Transverse colon (tissue), 4 donors: ENCODE measurements around the gene SDK1. TPM values are rescaled to one million over a fixed set of nuclear protein-coding genes. Genes with fewer than 3 reads are reported as not detected.

Experiments used
- DNase-seq: peaks from one replicate; pipeline ENCODE4 v3.0.0-alpha.2; 2019
- H3K27ac ChIP-seq, 4 donors: fragments of 200-600 bp; sonication (generic); 2 replicates each; pipeline ENCODE4 v1.5.1; 2016 to 2018; ENCODE audit warnings: inconsistent platforms in 4 of 4
- H3K27me3 ChIP-seq: fragments of 200-600 bp; sonication (generic); 2 replicates; pipeline ENCODE4 v1.5.1; 2017; ENCODE audit warnings: inconsistent platforms
- H3K36me3 ChIP-seq, 4 donors: fragments of 200-600 bp; sonication (generic); 2 replicates each; pipeline ENCODE4 v1.5.1; 2017 to 2019; ENCODE audit warnings: inconsistent platforms in 4 of 4
- H3K4me1 ChIP-seq, 4 donors: fragments of 200-600 bp; sonication (generic); 2 replicates each; pipeline ENCODE4 v1.5.1; 2017 to 2020; ENCODE audit warnings: inconsistent platforms in 4 of 4
- H3K4me3 ChIP-seq, 4 donors: fragments of 200-600 bp; sonication (generic); 1 replicate in 1 of 4; 2 replicates in 3 of 4; pipeline versions ENCODE4 v1.5.1 to v1.6.1; 2017 to 2019; ENCODE audit warnings: inconsistent platforms in 4 of 4
- H3K9me3 ChIP-seq, 2 donors: fragments of 200-600 bp; sonication (generic); 2 replicates each; pipeline ENCODE4 v1.5.1; 2017 to 2019; ENCODE audit warnings: inconsistent platforms in 2 of 2
- CTCF ChIP-seq, 5 experiments: fragments of 200-600 bp in 3 of 5; fragments of 450-650 bp in 2 of 5; sonication (generic) in 3 of 5; IDR thresholded peaks; 1 replicate in 2 of 5; 2 replicates in 3 of 5; pipeline ENCODE4 v1.5.1; 2016 to 2017; ENCODE audit warnings: antibody characterized with exemption in 5 of 5, inconsistent platforms in 3 of 5, mild to moderate bottlenecking in 2 of 5, moderate library complexity in 1 of 5
- EP300 ChIP-seq: sonication (generic); formaldehyde crosslinking; IDR thresholded peaks from one replicate; pipeline ENCODE4 v1.6.1; 2017; ENCODE audit warnings: antibody characterized with exemption, low read depth
- POLR2A ChIP-seq: fragments of 450-650 bp; IDR thresholded peaks from one replicate; pipeline ENCODE4 v1.6.1; 2016; ENCODE audit warnings: antibody characterized with exemption, mild to moderate bottlenecking, moderate library complexity
- POLR2AphosphoS5 ChIP-seq, 3 donors: sonication (generic); formaldehyde crosslinking; IDR thresholded peaks; one replicate each; pipeline ENCODE4 v1.6.1; 2016; ENCODE audit warnings: antibody characterized with exemption in 3 of 3
- WGBS, 2 donors: methylation state at CpG; one replicate each; pipeline ENCODE4 v1.1.5; 2018; ENCODE audit warnings: low coverage in 1 of 2; 5-methylcytosine and 5-hydroxymethylcytosine counted together
- in situ Hi-C, 4 donors: fragments of 200-750 bp; cut with MboI; loops; one replicate each; pipeline versions ENCODE4 v1.15.0 to v1.15.1; 2017; ENCODE audit warnings: low sequenced_read_pairs in 3 of 4, low pct_ligation_motif_present in 1 of 4, low pct_unique_long_range_greater_than_20kb in 1 of 4
- intact Hi-C: fragments of 100-400 bp; cut with DNase I; formaldehyde crosslinking; loops from one replicate; pipeline ENCODE4 v1.15.1; 2023; ENCODE audit warnings: low total_unique reads
- total RNA-seq, 4 donors: library from RNA; depleted of rRNA; stranded (reverse); fragments of >200 nt; gene quantifications; one replicate each; pipeline ENCODE4 v1.1.0, GENCODE V29; 2016

Gene SDK1
- total RNA-seq, 4 donors from 2014 or later = 4.0 to 8.6 (median 5.4) TPM

GRCh38 chr7:4140933-4141332, 839.9 kb downstream of the SDK1 start:
- WGBS, 2 donors = 64 to 78% methylated on average over 4 to 5 of the region's 5 CpGs
- TF ChIP-seq CTCF (IDR thresholded peaks at IDR 0.05) (no peak), POLR2AphosphoS5 (IDR thresholded peaks at IDR 0.05) (no peak), POLR2A (no peak), EP300 (no peak)
- H3K36me3 ChIP-seq = no peaks in the 10 kb centered on the region
- H3K27me3 ChIP-seq = no peaks in the 10 kb centered on the region
- no peak overlapping the region for H3K27ac ChIP-seq
- no peaks in the 10 kb centered on the region for H3K9me3 ChIP-seq
- no peak overlapping the region for H3K4me3 ChIP-seq
- intact Hi-C loops (no loop called here), in situ Hi-C loops (no loop called here)
- peaks cover 0 to 10% (median 2%) of the 10 kb centered on the region in 4 donors for H3K4me1 ChIP-seq
- DNase-seq = no peak

GRCh38 chr7:4143006-4143405, 842.0 kb downstream of the SDK1 start:
- no peaks in the 10 kb centered on the region for H3K36me3 ChIP-seq
- no peak overlapping the region for H3K4me3 ChIP-seq
- no peaks in the 10 kb centered on the region for H3K9me3 ChIP-seq
- TF ChIP-seq CTCF (IDR thresholded peaks at IDR 0.05) = no peak
- TF ChIP-seq POLR2AphosphoS5 (IDR thresholded peaks at IDR 0.05) = no peak
- no peak for TF ChIP-seq POLR2A
- TF ChIP-seq EP300 = no peak
- WGBS, 2 donors = 77 to 82% methylated on average over 2 to 7 of the region's 7 CpGs
- H3K4me1 ChIP-seq = peaks cover 0 to 10% (median 2%) of the 10 kb centered on the region in 4 donors
- no peak for DNase-seq
- in situ Hi-C loops = no loop called here
- no peaks in the 10 kb centered on the region for H3K27me3 ChIP-seq
- H3K27ac ChIP-seq = no peak overlapping the region
- intact Hi-C loops = no loop called here

DNA sequence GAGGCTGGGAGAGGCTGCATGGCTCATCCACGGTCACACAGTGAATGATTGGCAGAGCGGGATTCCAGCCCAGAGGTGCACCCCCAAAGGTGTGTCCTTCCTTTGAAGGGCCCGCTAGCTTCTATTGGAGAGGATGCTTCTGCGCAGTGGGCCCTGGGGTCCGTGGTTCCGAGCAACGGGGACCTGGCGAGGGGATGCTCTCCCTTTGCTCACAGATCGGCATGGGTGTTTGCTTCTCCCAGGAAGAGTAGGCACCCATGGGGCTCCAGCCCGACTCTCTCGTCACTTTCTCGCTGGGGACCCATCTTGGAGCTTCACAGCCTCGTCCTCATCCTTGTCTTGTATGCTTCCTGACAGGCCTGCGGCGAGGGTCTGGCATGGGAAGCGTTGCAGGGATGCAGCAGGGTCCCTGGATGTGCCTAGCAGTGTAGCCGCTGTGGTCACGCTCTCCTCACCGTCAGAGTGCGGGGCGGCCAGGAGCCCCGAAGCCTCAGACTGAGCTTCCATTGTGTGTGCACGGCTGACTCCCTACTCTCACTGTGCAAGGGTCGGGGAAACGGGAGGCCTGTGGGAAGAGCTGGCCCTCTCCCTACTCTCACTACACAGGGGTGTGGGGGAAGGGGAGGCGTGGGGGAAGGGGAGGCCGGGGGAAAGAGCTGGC, 842.6 kb downstream of the SDK1 start:
- DNase-seq = no peak
- 73 to 95% methylated on average over 7 to 25 of the region's 27 CpGs for WGBS, 2 donors
- Histone ChIP-seq H3K27me3 (no peaks in the 10 kb centered on the region), H3K27ac (no peak overlapping the region), H3K9me3 (no peaks in the 10 kb centered on the region), H3K36me3 (no peaks in the 10 kb centered on the region), H3K4me1 (peaks cover 0 to 10% (median 2%) of the 10 kb centered on the region in 4 donors), H3K4me3 (no peak overlapping the region)
- TF ChIP-seq EP300 = no peak
- no peak for TF ChIP-seq POLR2AphosphoS5 (IDR thresholded peaks at IDR 0.05)
- TF ChIP-seq CTCF (IDR thresholded peaks at IDR 0.05) = no peak
- no peak for TF ChIP-seq POLR2A
- intact Hi-C loops = no loop called here
- in situ Hi-C loops = no loop called here

- no peaks in the 10 kb centered on the region for H3K27me3 ChIP-seq
- no peak for DNase-seq
- in situ Hi-C loops (no loop called here), intact Hi-C loops (no loop called here)
- TF ChIP-seq POLR2A (no peak), CTCF (IDR thresholded peaks at IDR 0.05) (no peak), POLR2AphosphoS5 (IDR thresholded peaks at IDR 0.05) (no peak), EP300 (no peak)
- no peaks in the 10 kb centered on the region for H3K36me3 ChIP-seq
- 60% methylated on average over 15 of the region's 20 CpGs; no CpG with 5 or more reads in 1 of the 2 donors for WGBS, 2 donors
- no peak overlapping the region for H3K4me3 ChIP-seq
- H3K4me1 ChIP-seq = peaks cover 0 to 10% (median 2%) of the 10 kb centered on the region in 4 donors
- H3K27ac ChIP-seq = peak overlapping the region in 1 of 4 donors; percentile 37
- H3K9me3 ChIP-seq = no peaks in the 10 kb centered on the region
Observed at GRCh38 chr7:4144172-4144701, 843.2 kb downstream of the SDK1 start.
